Tibial nerve (tissue), 4 donors: ENCODE measurements around the gene ACTL10. TPM values are rescaled to one million over a fixed set of nuclear protein-coding genes. Genes with fewer than 3 reads are reported as not detected.

Source experiments
- DNase-seq, 2 donors: peaks; one replicate each; pipeline ENCODE4 v3.0.0-alpha.2; 2019; ENCODE audit warnings: low spot score in 2 of 2
- H3K27ac ChIP-seq, 4 donors: fragments of 200-600 bp; sonication (generic) in 3 of 4; one replicate each; pipeline ENCODE4 v1.5.1; 2017 to 2019; ENCODE audit warnings: mild to moderate bottlenecking in 1 of 4
- H3K27me3 ChIP-seq, 2 donors: fragments of 200-600 bp; sonication (generic) in 1 of 2; one replicate each; pipeline versions ENCODE4 v1.5.1 to v1.6.0; 2017 to 2019
- H3K36me3 ChIP-seq, 3 donors: fragments of 200-600 bp; sonication (generic); one replicate each; pipeline ENCODE4 v1.5.1; 2018 to 2019
- H3K4me1 ChIP-seq, 4 donors: fragments of 200-600 bp; sonication (generic) in 3 of 4; one replicate each; pipeline ENCODE4 v1.5.1; 2017 to 2019
- H3K4me3 ChIP-seq, 4 donors: fragments of 200-600 bp; sonication (generic) in 3 of 4; one replicate each; pipeline ENCODE4 v1.5.1; 2017 to 2019; ENCODE audit warnings: mild to moderate bottlenecking in 1 of 4, moderate library complexity in 1 of 4
- H3K9me3 ChIP-seq, 4 donors: fragments of 200-600 bp; sonication (generic) in 3 of 4; one replicate each; pipeline ENCODE4 v1.5.1; 2017 to 2019
- EP300 ChIP-seq, 2 donors: sonication (generic); formaldehyde crosslinking; IDR thresholded peaks; one replicate each; pipeline ENCODE4 v1.6.1; 2017; ENCODE audit warnings: antibody characterized with exemption in 2 of 2, mild to moderate bottlenecking in 1 of 2
- POLR2A ChIP-seq, 2 donors: fragments of 450-650 bp; IDR thresholded peaks; one replicate each; pipeline ENCODE4 v1.6.1; 2017; ENCODE audit warnings: antibody characterized with exemption in 2 of 2, mild to moderate bottlenecking in 2 of 2, moderate library complexity in 2 of 2
- WGBS, 2 donors: methylation state at CpG; one replicate each; pipeline ENCODE4 v1.1.5; 2018; 5-methylcytosine and 5-hydroxymethylcytosine counted together
- total RNA-seq, 4 donors: library from RNA; depleted of rRNA; stranded (reverse); fragments of >200 nt; gene quantifications; one replicate each; pipeline ENCODE4 v1.1.0, GENCODE V29; 2016
- TF ChIP-seq, protein P1 (sequence below), 5 experiments: fragments of 200-600 bp in 3 of 5; fragments of 450-650 bp in 2 of 5; sonication (generic) in 3 of 5; IDR thresholded peaks; one replicate each; pipeline ENCODE4 v1.5.1; 2016 to 2019; ENCODE audit warnings: antibody characterized with exemption in 5 of 5, mild to moderate bottlenecking in 3 of 5, moderate library complexity in 2 of 5

Gene ACTL10
- total RNA-seq, 4 donors from 2014 or later: 1.1 to 4.3 (median 3.8) TPM

DNA sequence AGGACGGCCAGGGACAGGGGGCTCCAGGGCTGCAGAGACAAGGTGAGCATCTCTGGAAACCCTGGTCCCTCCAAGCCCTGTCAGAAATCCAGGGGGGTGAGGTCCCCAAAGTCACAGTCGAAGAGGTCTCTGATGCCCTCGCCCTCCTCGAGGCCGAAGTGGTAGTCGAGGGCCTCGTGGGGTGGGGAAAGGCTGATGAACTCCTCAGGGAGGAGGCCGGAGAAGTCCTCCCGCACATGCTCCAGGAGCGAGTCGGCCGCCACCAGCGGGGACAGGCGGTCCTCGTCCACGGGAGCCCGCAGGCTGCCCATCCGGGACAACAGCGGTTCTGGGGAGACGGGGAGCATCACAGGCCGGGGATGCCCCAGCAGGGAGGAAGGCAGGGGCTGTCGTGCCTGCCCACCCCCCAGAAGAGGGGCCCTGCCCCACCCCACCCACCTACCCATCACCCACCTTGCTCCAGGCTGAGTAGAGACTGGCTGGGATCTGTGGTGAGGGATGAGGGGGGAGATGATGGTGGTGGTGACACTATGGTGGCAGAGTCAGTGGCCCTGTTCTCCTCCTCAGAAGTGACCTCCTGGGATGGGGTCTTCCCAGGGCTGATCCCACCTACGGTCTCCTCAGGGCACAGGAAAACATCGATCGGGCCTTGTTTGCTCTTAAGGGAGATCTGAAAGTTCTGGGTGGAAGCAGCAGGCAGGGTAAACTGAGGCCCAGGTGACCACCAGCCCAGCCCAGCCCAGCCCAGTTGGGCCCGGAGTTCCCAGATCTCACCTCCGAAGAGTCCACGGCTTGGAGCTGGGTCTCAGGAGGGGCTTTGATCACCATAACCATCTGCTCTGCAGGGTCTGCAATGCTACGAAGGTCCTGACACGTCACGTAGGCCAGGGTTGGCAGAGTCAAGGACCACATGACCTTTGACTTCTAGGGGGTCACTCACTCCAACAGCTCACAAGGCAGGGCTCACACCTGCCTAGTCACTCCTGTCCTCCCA lies 10.2 kb downstream of the ACTL10 start:
- H3K27ac ChIP-seq: peak overlapping the region; percentile 87 to 100 (median 93)
- peaks cover 0 to 49% (median 35%) of the 10 kb centered on the region in 4 donors for H3K4me1 ChIP-seq
- no peaks in the 10 kb centered on the region for H3K9me3 ChIP-seq
- no peak for DNase-seq
- H3K27me3 ChIP-seq: no peaks in the 10 kb centered on the region
- H3K36me3 ChIP-seq: no peaks in the 10 kb centered on the region
- 93 to 95% methylated on average over 29 of the region's 31 CpGs for WGBS, 2 donors
- no peak overlapping the region for H3K4me3 ChIP-seq
- TF ChIP-seq, protein P1, sequence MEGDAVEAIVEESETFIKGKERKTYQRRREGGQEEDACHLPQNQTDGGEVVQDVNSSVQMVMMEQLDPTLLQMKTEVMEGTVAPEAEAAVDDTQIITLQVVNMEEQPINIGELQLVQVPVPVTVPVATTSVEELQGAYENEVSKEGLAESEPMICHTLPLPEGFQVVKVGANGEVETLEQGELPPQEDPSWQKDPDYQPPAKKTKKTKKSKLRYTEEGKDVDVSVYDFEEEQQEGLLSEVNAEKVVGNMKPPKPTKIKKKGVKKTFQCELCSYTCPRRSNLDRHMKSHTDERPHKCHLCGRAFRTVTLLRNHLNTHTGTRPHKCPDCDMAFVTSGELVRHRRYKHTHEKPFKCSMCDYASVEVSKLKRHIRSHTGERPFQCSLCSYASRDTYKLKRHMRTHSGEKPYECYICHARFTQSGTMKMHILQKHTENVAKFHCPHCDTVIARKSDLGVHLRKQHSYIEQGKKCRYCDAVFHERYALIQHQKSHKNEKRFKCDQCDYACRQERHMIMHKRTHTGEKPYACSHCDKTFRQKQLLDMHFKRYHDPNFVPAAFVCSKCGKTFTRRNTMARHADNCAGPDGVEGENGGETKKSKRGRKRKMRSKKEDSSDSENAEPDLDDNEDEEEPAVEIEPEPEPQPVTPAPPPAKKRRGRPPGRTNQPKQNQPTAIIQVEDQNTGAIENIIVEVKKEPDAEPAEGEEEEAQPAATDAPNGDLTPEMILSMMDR (IDR thresholded peaks at IDR 0.05): no peak
- no peak for TF ChIP-seq POLR2A (IDR thresholded peaks at IDR 0.05)
- no peak for TF ChIP-seq EP300 (IDR thresholded peaks at IDR 0.05)

GRCh38 chr20:33677991-33678702 lies 11.4 kb downstream of the ACTL10 start:
- TF ChIP-seq EP300 (IDR thresholded peaks at IDR 0.05) (peak in 1 of 2 donors; percentile 13), POLR2A (IDR thresholded peaks at IDR 0.05) (no peak)
- TF ChIP-seq, protein P1 (IDR thresholded peaks at IDR 0.05): no peak
- peaks cover 0 to 38% (median 27%) of the 10 kb centered on the region in 4 donors for H3K4me1 ChIP-seq
- H3K27ac ChIP-seq: peak overlapping the region; percentile 87 to 100 (median 93)
- DNase-seq: peak in 1 of 2 donors; percentile 59
- H3K36me3 ChIP-seq: no peaks in the 10 kb centered on the region
- H3K27me3 ChIP-seq: no peaks in the 10 kb centered on the region
- no peaks in the 10 kb centered on the region for H3K9me3 ChIP-seq
- WGBS, 2 donors: 71 to 84% methylated on average over 15 of the region's 15 CpGs
- H3K4me3 ChIP-seq: no peak overlapping the region

DNA sequence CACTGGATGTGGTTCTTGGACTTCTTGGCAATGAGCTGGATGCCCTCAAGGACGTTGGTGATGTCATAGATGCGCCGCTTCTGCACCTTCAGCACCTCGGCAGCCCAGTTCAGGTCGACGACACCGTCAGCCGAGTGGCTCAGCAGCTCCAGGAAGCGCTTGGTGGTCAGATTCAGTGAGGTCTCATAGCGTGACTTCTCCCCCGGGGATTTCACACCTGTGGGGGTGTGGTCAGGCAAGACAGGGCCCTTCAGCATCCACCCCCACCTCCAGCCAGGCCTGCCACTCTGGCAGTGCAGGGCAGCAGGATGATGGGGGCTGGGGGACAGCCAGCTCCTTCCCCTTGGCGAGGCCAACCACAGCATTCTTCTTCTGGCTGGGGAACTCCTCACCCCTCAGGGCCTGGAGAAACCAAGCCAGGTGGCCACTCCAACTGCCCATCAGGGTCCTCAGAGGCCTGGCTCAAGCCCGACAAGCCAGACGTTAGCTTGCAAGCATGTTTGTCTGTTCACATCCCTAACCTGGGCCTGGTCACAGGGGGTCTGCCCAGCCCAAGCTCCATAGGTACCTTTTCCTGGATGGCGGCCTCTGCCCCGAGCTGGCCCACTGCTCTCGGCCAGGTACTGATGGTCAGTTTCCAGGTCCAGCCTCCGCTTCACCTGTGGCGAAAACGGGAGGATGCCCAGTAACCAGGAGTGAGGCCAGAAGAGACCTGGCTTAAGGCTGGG lies 13.2 kb downstream of the ACTL10 start:
- H3K4me3 ChIP-seq: no peak overlapping the region
- no peaks in the 10 kb centered on the region for H3K9me3 ChIP-seq
- TF ChIP-seq POLR2A (IDR thresholded peaks at IDR 0.05) (no peak), EP300 (IDR thresholded peaks at IDR 0.05) (no peak)
- TF ChIP-seq, protein P1 (IDR thresholded peaks at IDR 0.05): no peak
- no peaks in the 10 kb centered on the region for H3K27me3 ChIP-seq
- H3K27ac ChIP-seq: no peak overlapping the region
- WGBS, 2 donors: 80 to 84% methylated on average over 17 to 18 of the region's 20 CpGs
- DNase-seq: no peak
- peaks cover 0 to 31% (median 18%) of the 10 kb centered on the region in 4 donors for H3K4me1 ChIP-seq
- H3K36me3 ChIP-seq: no peaks in the 10 kb centered on the region

DNA sequence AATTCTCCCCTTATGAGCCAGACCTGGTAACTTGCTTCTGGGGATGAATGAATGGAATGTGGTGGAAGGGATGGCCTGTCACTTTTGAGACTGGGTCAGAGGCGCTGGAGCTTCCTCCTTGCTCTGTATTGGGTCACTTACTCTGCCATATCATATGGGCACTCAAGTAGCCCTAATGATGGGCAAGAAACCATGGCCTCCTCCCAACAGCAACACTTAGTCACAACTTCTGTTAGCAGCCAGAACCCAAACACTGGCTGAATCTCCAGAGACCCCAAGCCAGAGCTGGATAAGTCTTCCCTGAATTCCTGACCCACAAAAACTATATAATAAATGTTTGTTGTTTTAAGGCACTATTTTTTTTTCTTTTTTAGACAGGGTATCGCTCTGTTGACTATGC lies 13.9 kb downstream of the ACTL10 start:
- no peak for DNase-seq
- Histone ChIP-seq H3K36me3 (no peaks in the 10 kb centered on the region), H3K27me3 (no peaks in the 10 kb centered on the region), H3K4me1 (peaks cover 0 to 31% (median 18%) of the 10 kb centered on the region in 4 donors), H3K9me3 (no peaks in the 10 kb centered on the region), H3K27ac (no peak overlapping the region), H3K4me3 (no peak overlapping the region)
- 71 to 79% methylated on average over 2 of the region's 2 CpGs for whole genome bisulfite sequencing, 2 donors
- TF ChIP-seq EP300 (IDR thresholded peaks at IDR 0.05): no peak
- TF ChIP-seq, protein P1 (IDR thresholded peaks at IDR 0.05): no peak
- TF ChIP-seq POLR2A (IDR thresholded peaks at IDR 0.05): no peak
